GM21723 (cell line): ENCODE data around the gene TXNDC12.
A peak's percentile ranks its signal among the peaks of the same experiment; 100 is the strongest.

ENCODE experiments used
- ATAC-seq: cut with Tn5 transposase; IDR thresholded peaks from one replicate; pipeline ENCODE4 v1.9.1; 2021; ENCODE audit warnings: mild to moderate bottlenecking, moderate library complexity; ENCODE audit not compliant: unreplicated experiment

The TXNDC12 gene

GRCh38 chr1:52002038-52002917 is 52.7 kb downstream of the TXNDC12 start:
- ATAC-seq: peak; percentile 73

GRCh38 chr1:51998701-51999100 is 56.3 kb downstream of the TXNDC12 start:
- ATAC-seq: no peak

GRCh38 chr1:51997974-51998382 is 57.0 kb downstream of the TXNDC12 start:
- no peak for ATAC-seq

- peak; percentile 80 for ATAC-seq
Measured at GRCh38 chr1:51990478-51990965, 64.5 kb downstream of the TXNDC12 start, which contains the start of gene RAB3B. Gene RAB3B (minus strand): TSS chr1:51990700. CDS start chr1:51977117, 13,583 bp downstream.

- ATAC-seq: no peak
Measured at GRCh38 chr1:51989582-51990477, 65.2 kb downstream of the TXNDC12 start.

GRCh38 chr1:51988254-51988653 is 66.7 kb downstream of the TXNDC12 start:
- no peak for ATAC-seq

- ATAC-seq: no peak
Measured at GRCh38 chr1:51986718-51987117, 68.3 kb downstream of the TXNDC12 start.

GRCh38 chr1:51982161-51982560 is 72.8 kb downstream of the TXNDC12 start:
- ATAC-seq: no peak

GRCh38 chr1:51981555-51981954 is 73.4 kb downstream of the TXNDC12 start:
- ATAC-seq: no peak

GRCh38 chr1:51978099-51978498 is 76.9 kb downstream of the TXNDC12 start:
- ATAC-seq: no peak

GRCh38 chr1:51976846-51977602 is 78.0 kb downstream of the TXNDC12 start:
- ATAC-seq: no peak

GRCh38 chr1:51973587-51974474 is 81.2 kb downstream of the TXNDC12 start:
- no peak for ATAC-seq
